ENCODE results near the gene CD274. TPM values are rescaled to one million over a fixed set of nuclear protein-coding genes. Genes with fewer than 3 reads are reported as not detected.
A peak's percentile ranks its signal among the peaks of the same experiment; 100 is the strongest.
"Not testable (repeated sequence)": the region's sequence is repeated elsewhere in the genome, so short reads cannot be mapped to it uniquely, and the experiment has no call there.

The CD274 gene
- total and polyA plus RNA-seq, 2 of the 8 experiments (the other 6 are each of a cell fraction or from before 2014, with no cell fraction given), result 0.08 to 0.15 TPM

- TF ChIP-seq MAFK (IDR thresholded peaks at IDR 0.05; ENCODE audit: low read depth, low read length), result peak; percentile 20; the same call in 1 of the 2 replicates
- no peak for TF ChIP-seq EP300 (IDR thresholded peaks at IDR 0.05; ENCODE audit: borderline replicate concordance in 1 of 2, low read depth in 2 of 2, low read length in 2 of 2)
- no peak for TF ChIP-seq SP2 (IDR thresholded peaks at IDR 0.05; ENCODE audit: low read length)
Measured at GRCh38 chr9:5493679-5494511, 43.6 kb downstream of the CD274 start (continued).

- CTCF ChIA-PET (ENCODE audit: partially characterized antibody); FAIRE-seq; H3K27ac ChIP-seq (ENCODE audit: low read depth, low read length); H3K4me3 ChIP-seq (ENCODE audit: extremely low read depth in 1 of 4, insufficient read depth in 2 of 4, low read depth in 3 of 4, low read length in 4 of 4); H2AK5ac ChIP-seq (ENCODE audit: low read depth, low read length); H4K8ac ChIP-seq (ENCODE audit: extremely low read depth, insufficient read depth, low read length); H2BK20ac ChIP-seq (ENCODE audit: low read length); H3K23me2 ChIP-seq (ENCODE audit: low read depth, low read length); DNase-seq (ENCODE audit: low read depth in 1 of 2, low spot score in 2 of 2); H2BK15ac ChIP-seq (ENCODE audit: low read length); H3K23ac ChIP-seq (ENCODE audit: insufficient read length); H4K20me1 ChIP-seq (replicated peaks in 1 of 2; ENCODE audit: control insufficient read depth in 1 of 2, insufficient read depth in 2 of 2, low read length in 2 of 2); H4K91ac ChIP-seq (replicated peaks; ENCODE audit: insufficient read length, low read length); H3K4me2 ChIP-seq (ENCODE audit: insufficient read depth in 1 of 2, low read depth in 2 of 2, low read length in 2 of 2); H3K9me3 ChIP-seq (ENCODE audit: insufficient read depth in 2 of 2, low read depth in 1 of 2, low read length in 1 of 2); H3K14ac ChIP-seq (ENCODE audit: insufficient read length); H3K18ac ChIP-seq (ENCODE audit: extremely low read depth, low read length); H2BK12ac ChIP-seq (ENCODE audit: low read depth, low read length); H3K4me1 ChIP-seq (replicated peaks in 1 of 4; ENCODE audit: control insufficient read depth in 3 of 4, insufficient read depth in 4 of 4, low read length in 3 of 4); POLR2A ChIA-PET (ENCODE audit: partially characterized antibody); H3K27me3 ChIP-seq (replicated peaks in 1 of 4; ENCODE audit: control insufficient read depth in 3 of 4, extremely low read depth in 1 of 4, insufficient read depth in 3 of 4, low read length in 3 of 4); H3K56ac ChIP-seq (replicated peaks; ENCODE audit: insufficient read length, low read depth, low read length); H3K79me2 ChIP-seq (ENCODE audit: control insufficient read depth in 1 of 2, insufficient read depth in 2 of 2, low read length in 2 of 2); H4K5ac ChIP-seq (ENCODE audit: insufficient read length, low read depth, low read length); H3K79me1 ChIP-seq (ENCODE audit: low read depth, low read length); H2BK120ac ChIP-seq (replicated peaks; ENCODE audit: low read depth, low read length); H3K36me3 ChIP-seq (ENCODE audit: control insufficient read depth in 2 of 4, insufficient read depth in 4 of 4, low read length in 3 of 4); H3K9ac ChIP-seq (replicated peaks in 1 of 4; ENCODE audit: extremely low read depth in 1 of 4, low read depth in 3 of 4, low read length in 3 of 4); H2AFZ ChIP-seq (ENCODE audit: low read length); H3K4ac ChIP-seq (replicated peaks; ENCODE audit: insufficient read length, low read depth, low read length); H2BK5ac ChIP-seq (ENCODE audit: low read depth, low read length): not testable (repeated sequence)
- 80% methylated on average over 3 of the region's 3 CpGs; no CpG with 5 or more reads in 1 of the 2 experiments for WGBS, 2 experiments (ENCODE audit: extremely low coverage in 1 of 2, insufficient coverage in 1 of 2, insufficient read length in 1 of 2, insufficient replicate concordance in 2 of 2, low coverage in 1 of 2, low lambda C conversion rate in 2 of 2, missing lambda C conversion rate in 1 of 2)
Measured at GRCh38 chr9:5494765-5495164, 44.4 kb downstream of the CD274 start.
